A549 (cell line): ENCODE measurements around the gene RBP7. TPM values are rescaled to one million over a fixed set of nuclear protein-coding genes. Genes with fewer than 3 reads are reported as not detected.

Experiments
- ATAC-seq, 2 experiments: fragments of 200-7000 bp in 1 of 2; fragments of >200 bp in 1 of 2; cut with Nextera tagmentation in 1 of 2; cut with Tn5 transposase in 1 of 2; 3 replicates each; pipeline versions ENCODE4 v1.8.0 to v1.9.1; 2018 to 2020; ENCODE audit warnings: mild to moderate bottlenecking in 1 of 2, moderate library complexity in 1 of 2
- CTCF ChIA-PET: fragments of 300-600 bp; sonication (Branson Sonifier 250); formaldehyde crosslinking; extraction: SDS; loops from one replicate; lab custom pipeline; 2021; ENCODE audit warnings: antibody characterized with exemption, inconsistent platforms; lab: Yijun Ruan, JAX
- POLR2A ChIA-PET: fragments of 350-600 bp; formaldehyde crosslinking; extraction: SDS; loops from one replicate; lab custom pipeline; 2021; ENCODE audit warnings: antibody characterized with exemption, inconsistent platforms; lab: Yijun Ruan, JAX
- DNase-seq, 2 experiments: peaks; one replicate each; pipeline versions ENCODE4 v3.0.0 to v3.0.0-alpha.2; 2011 to 2016; ENCODE audit warnings: low read depth in 1 of 2, low spot score in 1 of 2
- FAIRE-seq: peaks from 2 replicates; lab custom pipeline; 2011; peaks lifted over from hg19 to GRCh38; lab: Jason Lieb, UNC
- H3K27ac ChIP-seq, 2 experiments: fragments of >200 bp; sonication (Bioruptor Twin); formaldehyde crosslinking; 3 replicates each; pipeline ENCODE4 v1.5.1; 2016 to 2017
- H3K4me1 ChIP-seq: fragments of >200 bp; sonication (Bioruptor Twin); formaldehyde crosslinking; 3 replicates; pipeline ENCODE4 v1.6.1; 2016
- H3K4me2 ChIP-seq: fragments of >200 bp; sonication (Bioruptor Twin); formaldehyde crosslinking; 3 replicates; pipeline ENCODE4 v1.6.1; 2016
- H3K4me3 ChIP-seq: fragments of >200 bp; sonication (Bioruptor Twin); formaldehyde crosslinking; 3 replicates; pipeline ENCODE4 v1.5.1; 2016
- H3K9me3 ChIP-seq: fragments of >200 bp; sonication (Bioruptor Twin); formaldehyde crosslinking; 3 replicates; pipeline ENCODE4 v1.6.1; 2016
- CBX2 ChIP-seq: fragments of 200-600 bp; sonication (generic); IDR thresholded peaks from 2 replicates; pipeline ENCODE4 v1.6.1; 2016; ENCODE audit warnings: low read depth, mild to moderate bottlenecking, borderline replicate concordance
- FOSB ChIP-seq: fragments of 250-450 bp; sonication (Bioruptor Pico); IDR thresholded peaks from 2 replicates; pipeline ENCODE4 v1.5.0; 2020; ENCODE audit warnings: mild to moderate bottlenecking, moderate library complexity
- HEYL ChIP-seq: fragments of 250-450 bp; sonication (Bioruptor Pico); IDR thresholded peaks from 2 replicates; pipeline ENCODE4 v1.8.0; 2021; ENCODE audit warnings: mild to moderate bottlenecking, moderate library complexity
- JUN ChIP-seq, 2 experiments: fragments of >200 bp; sonication (Bioruptor Twin); formaldehyde crosslinking; IDR thresholded peaks; 2 replicates in 1 of 2; 3 replicates in 1 of 2; pipeline ENCODE4 v1.6.1; 2016 to 2017
- MAFK ChIP-seq: fragments of 450-650 bp; IDR thresholded peaks from 2 replicates; pipeline ENCODE4 v1.6.1; 2014; ENCODE audit not compliant: partially characterized antibody
- NFE2L2 ChIP-seq: fragments of 150-350 bp; conservative IDR thresholded peaks from 2 replicates; pipeline ENCODE4 v1.6.1; 2014; ENCODE audit warnings: low read length
- NPAS2 ChIP-seq: fragments of 250-450 bp; sonication (Bioruptor Pico); IDR thresholded peaks from 2 replicates; pipeline ENCODE4 v1.8.0; 2022; ENCODE audit warnings: mild to moderate bottlenecking, moderate library complexity, borderline replicate concordance
- RCOR1 ChIP-seq: fragments of 150-350 bp; IDR thresholded peaks from 2 replicates; pipeline ENCODE4 v1.6.1; 2014; ENCODE audit warnings: antibody characterized with exemption, low read length, low read depth
- RFX5 ChIP-seq: fragments of 450-650 bp; IDR thresholded peaks from 2 replicates; pipeline ENCODE4 v1.7.1; 2014; ENCODE audit warnings: antibody characterized with exemption, mild to moderate bottlenecking, moderate library complexity
- RNF2 ChIP-seq: fragments of 200-600 bp; sonication (generic); IDR thresholded peaks from 2 replicates; pipeline ENCODE4 v1.6.1; 2016; ENCODE audit warnings: low read depth, mild to moderate bottlenecking, antibody characterized with exemption, moderate library complexity, borderline replicate concordance
- SMC3 ChIP-seq: fragments of >200 bp; sonication (Bioruptor Twin); formaldehyde crosslinking; IDR thresholded peaks from 3 replicates; pipeline ENCODE4 v1.6.1; 2018; ENCODE audit warnings: inconsistent platforms
- SREBF2 ChIP-seq: fragments of 450-650 bp; IDR thresholded peaks from 2 replicates; pipeline ENCODE4 v1.6.1; 2014; ENCODE audit warnings: mild to moderate bottlenecking, moderate library complexity
- TP53 ChIP-seq: fragments of 250-450 bp; sonication (Bioruptor Pico); IDR thresholded peaks from 2 replicates; pipeline ENCODE4 v1.5.0; 2021; ENCODE audit warnings: mild to moderate bottlenecking, moderate library complexity
- ZNF302 ChIP-seq: fragments of 250-450 bp; sonication (Bioruptor Pico); IDR thresholded peaks from 2 replicates; pipeline ENCODE4 v1.9.0; 2021; ENCODE audit warnings: inconsistent platforms, mild to moderate bottlenecking, moderate library complexity
- WGBS: methylation state at CpG from one replicate; pipeline ENCODE4 v1.1.6; 2017; ENCODE audit errors: missing lambda C conversion rate; 5-methylcytosine and 5-hydroxymethylcytosine counted together
- polyA plus RNA-seq, 4 experiments: library from polyadenylated mRNA; depleted of rRNA in 3 of 4; stranded (reverse); fragments of >200 nt; fragmentation: RNase III in 1 of 4; extraction: RNeasy Plus Mini Kit Qiagen cat#74134 plus additional on column Dnase treatment in 1 of 4; gene quantifications; 2 replicates in 3 of 4; 3 replicates in 1 of 4; pipeline ENCODE4 v1.2.3, GENCODE V29; 2011 to 2017
- TF ChIP-seq, protein P1 (sequence below): fragments of 150-350 bp; IDR thresholded peaks from 2 replicates; pipeline ENCODE4 v1.6.1; 2014; ENCODE audit warnings: low read depth, mild to moderate bottlenecking, low read length
- TF ChIP-seq, protein P2 (sequence below): fragments of >200 bp; sonication (Bioruptor Twin); formaldehyde crosslinking; IDR thresholded peaks from 3 replicates; pipeline ENCODE4 v1.6.1; 2016
- TF ChIP-seq, protein P3 (sequence below): fragments of 250-450 bp; sonication (Bioruptor Pico); IDR thresholded peaks from 2 replicates; pipeline ENCODE4 v1.5.0; 2020; ENCODE audit warnings: low read depth, mild to moderate bottlenecking, moderate library complexity
- TF ChIP-seq, protein P4 (sequence below): IDR thresholded peaks from 2 replicates; pipeline ENCODE4 v1.6.1; 2012
- TF ChIP-seq, protein P5 (sequence below): fragments of >200 bp; sonication (Bioruptor Twin); formaldehyde crosslinking; IDR thresholded peaks from 3 replicates; pipeline ENCODE4 v1.5.1; 2016
- TF ChIP-seq, protein P6 (sequence below): IDR thresholded peaks from 2 replicates; pipeline ENCODE4 v1.6.1; 2012; ENCODE audit warnings: low read depth, borderline replicate concordance
- TF ChIP-seq, protein P7 (sequence below): fragments of 450-650 bp; IDR thresholded peaks from 2 replicates; pipeline ENCODE4 v1.6.1; 2014; ENCODE audit warnings: antibody characterized with exemption

Gene RBP7
- polyA plus RNA-seq, 2 of the 4 experiments (the other 2 are of a cell fraction): 3.2 to 3.5 TPM

DNA sequence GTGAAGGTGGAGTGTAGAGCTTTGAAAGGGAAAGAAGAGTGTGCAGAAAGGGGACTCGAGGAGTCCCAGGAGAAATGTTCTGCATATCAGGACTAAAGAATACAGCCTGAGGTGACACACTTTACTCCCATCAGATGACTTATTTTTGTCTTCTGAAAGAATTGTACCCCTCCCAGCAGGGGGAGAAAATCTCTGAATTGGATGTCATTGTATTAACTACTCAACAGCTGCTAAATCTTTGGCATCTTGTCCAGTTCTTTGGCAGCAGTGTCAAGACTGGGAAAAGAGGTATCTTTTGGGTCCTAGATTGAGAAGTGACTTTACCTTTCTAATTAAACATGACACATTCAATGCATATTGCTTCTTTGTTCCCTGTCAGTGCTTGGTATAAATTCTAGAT, 54.6 kb downstream of the RBP7 start:
- CTCF ChIA-PET: interaction anchor here (1.1 kb wide), 1 partner anchor 17 kb away, joined by 3 read pairs; no protein-coding TSS in a partner anchor
- 100% methylated on average over 1 of the region's 1 CpG for WGBS

DNA sequence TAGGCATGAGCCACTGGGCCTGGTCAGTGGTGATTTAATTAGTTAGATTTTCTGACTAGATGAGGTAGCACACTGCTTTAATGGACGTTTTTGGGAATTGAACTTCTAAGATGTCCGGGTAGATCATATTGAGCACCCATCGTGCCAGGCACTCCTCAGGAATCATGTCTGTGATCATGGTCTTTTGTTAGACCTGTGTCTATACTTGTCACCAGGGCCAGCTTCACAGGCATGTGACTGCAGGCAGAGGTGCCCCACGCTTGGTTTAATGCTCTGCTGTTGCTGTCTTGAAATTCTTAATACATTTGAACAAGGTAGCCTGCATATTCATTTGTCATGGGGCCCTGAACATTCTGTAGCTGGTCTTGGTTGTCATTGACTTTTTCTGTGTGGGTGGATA, 55.3 kb downstream of the RBP7 start:
- H3K27ac ChIP-seq: no peak overlapping the region
- peaks cover 22% of the 10 kb centered on the region for H3K4me1 ChIP-seq
- POLR2A ChIA-PET: no interaction called here
- DNase-seq (no peak), FAIRE-seq (no peak)
- H3K9me3 ChIP-seq: no peaks in the 10 kb centered on the region
- H3K4me2 ChIP-seq: no peak overlapping the region
- TF ChIP-seq RFX5 (no peak), SREBF2 (no peak), MAFK (no peak), NPAS2 (CRISPR knock-in tag) (no peak)
- TF ChIP-seq, all 56 proteins: peak for 0
- no peak overlapping the region for H3K4me3 ChIP-seq
- WGBS: 88% methylated on average over 4 of the region's 4 CpGs
- CTCF ChIA-PET: interaction anchor here (1.1 kb wide), 1 partner anchor 18 kb away, joined by 3 read pairs; no protein-coding TSS in a partner anchor
- no peak for ATAC-seq

More for the DNA sequence above, 54.6 kb downstream of the RBP7 start:
- TF ChIP-seq TP53 (CRISPR knock-in tag) (no peak), ZNF302 (CRISPR knock-in tag) (no peak), NPAS2 (CRISPR knock-in tag) (no peak), HEYL (CRISPR knock-in tag) (no peak), NFE2L2 (no peak), SMC3 (no peak), CBX2 (no peak), JUN (IDR thresholded peaks at IDR 0.05) (no peak), FOSB (CRISPR knock-in tag) (no peak), RNF2 (no peak), RCOR1 (no peak)
- TF ChIP-seq, protein P1, sequence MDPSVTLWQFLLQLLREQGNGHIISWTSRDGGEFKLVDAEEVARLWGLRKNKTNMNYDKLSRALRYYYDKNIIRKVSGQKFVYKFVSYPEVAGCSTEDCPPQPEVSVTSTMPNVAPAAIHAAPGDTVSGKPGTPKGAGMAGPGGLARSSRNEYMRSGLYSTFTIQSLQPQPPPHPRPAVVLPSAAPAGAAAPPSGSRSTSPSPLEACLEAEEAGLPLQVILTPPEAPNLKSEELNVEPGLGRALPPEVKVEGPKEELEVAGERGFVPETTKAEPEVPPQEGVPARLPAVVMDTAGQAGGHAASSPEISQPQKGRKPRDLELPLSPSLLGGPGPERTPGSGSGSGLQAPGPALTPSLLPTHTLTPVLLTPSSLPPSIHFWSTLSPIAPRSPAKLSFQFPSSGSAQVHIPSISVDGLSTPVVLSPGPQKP: no peak
- TF ChIP-seq, protein P2, sequence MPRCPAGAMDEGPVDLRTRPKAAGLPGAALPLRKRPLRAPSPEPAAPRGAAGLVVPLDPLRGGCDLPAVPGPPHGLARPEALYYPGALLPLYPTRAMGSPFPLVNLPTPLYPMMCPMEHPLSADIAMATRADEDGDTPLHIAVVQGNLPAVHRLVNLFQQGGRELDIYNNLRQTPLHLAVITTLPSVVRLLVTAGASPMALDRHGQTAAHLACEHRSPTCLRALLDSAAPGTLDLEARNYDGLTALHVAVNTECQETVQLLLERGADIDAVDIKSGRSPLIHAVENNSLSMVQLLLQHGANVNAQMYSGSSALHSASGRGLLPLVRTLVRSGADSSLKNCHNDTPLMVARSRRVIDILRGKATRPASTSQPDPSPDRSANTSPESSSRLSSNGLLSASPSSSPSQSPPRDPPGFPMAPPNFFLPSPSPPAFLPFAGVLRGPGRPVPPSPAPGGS: no peak
- TF ChIP-seq, protein P3, sequence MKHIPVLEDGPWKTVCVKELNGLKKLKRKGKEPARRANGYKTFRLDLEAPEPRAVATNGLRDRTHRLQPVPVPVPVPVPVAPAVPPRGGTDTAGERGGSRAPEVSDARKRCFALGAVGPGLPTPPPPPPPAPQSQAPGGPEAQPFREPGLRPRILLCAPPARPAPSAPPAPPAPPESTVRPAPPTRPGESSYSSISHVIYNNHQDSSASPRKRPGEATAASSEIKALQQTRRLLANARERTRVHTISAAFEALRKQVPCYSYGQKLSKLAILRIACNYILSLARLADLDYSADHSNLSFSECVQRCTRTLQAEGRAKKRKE: no peak
- TF ChIP-seq, protein P4, sequence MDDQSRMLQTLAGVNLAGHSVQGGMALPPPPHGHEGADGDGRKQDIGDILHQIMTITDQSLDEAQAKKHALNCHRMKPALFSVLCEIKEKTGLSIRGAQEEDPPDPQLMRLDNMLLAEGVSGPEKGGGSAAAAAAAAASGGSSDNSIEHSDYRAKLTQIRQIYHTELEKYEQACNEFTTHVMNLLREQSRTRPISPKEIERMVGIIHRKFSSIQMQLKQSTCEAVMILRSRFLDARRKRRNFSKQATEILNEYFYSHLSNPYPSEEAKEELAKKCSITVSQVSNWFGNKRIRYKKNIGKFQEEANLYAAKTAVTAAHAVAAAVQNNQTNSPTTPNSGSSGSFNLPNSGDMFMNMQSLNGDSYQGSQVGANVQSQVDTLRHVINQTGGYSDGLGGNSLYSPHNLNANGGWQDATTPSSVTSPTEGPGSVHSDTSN: no peak
- TF ChIP-seq, protein P5, sequence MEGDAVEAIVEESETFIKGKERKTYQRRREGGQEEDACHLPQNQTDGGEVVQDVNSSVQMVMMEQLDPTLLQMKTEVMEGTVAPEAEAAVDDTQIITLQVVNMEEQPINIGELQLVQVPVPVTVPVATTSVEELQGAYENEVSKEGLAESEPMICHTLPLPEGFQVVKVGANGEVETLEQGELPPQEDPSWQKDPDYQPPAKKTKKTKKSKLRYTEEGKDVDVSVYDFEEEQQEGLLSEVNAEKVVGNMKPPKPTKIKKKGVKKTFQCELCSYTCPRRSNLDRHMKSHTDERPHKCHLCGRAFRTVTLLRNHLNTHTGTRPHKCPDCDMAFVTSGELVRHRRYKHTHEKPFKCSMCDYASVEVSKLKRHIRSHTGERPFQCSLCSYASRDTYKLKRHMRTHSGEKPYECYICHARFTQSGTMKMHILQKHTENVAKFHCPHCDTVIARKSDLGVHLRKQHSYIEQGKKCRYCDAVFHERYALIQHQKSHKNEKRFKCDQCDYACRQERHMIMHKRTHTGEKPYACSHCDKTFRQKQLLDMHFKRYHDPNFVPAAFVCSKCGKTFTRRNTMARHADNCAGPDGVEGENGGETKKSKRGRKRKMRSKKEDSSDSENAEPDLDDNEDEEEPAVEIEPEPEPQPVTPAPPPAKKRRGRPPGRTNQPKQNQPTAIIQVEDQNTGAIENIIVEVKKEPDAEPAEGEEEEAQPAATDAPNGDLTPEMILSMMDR: no peak
- TF ChIP-seq, protein P6, sequence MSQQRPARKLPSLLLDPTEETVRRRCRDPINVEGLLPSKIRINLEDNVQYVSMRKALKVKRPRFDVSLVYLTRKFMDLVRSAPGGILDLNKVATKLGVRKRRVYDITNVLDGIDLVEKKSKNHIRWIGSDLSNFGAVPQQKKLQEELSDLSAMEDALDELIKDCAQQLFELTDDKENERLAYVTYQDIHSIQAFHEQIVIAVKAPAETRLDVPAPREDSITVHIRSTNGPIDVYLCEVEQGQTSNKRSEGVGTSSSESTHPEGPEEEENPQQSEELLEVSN: no peak
- TF ChIP-seq, protein P7, sequence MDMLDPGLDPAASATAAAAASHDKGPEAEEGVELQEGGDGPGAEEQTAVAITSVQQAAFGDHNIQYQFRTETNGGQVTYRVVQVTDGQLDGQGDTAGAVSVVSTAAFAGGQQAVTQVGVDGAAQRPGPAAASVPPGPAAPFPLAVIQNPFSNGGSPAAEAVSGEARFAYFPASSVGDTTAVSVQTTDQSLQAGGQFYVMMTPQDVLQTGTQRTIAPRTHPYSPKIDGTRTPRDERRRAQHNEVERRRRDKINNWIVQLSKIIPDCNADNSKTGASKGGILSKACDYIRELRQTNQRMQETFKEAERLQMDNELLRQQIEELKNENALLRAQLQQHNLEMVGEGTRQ: no peak
- TF ChIP-seq, all 56 proteins: peak for 0
- Histone ChIP-seq H3K4me3 (no peak overlapping the region), H3K9me3 (no peaks in the 10 kb centered on the region), H3K27ac (no peak overlapping the region), H3K4me1 (peaks cover 16% of the 10 kb centered on the region), H3K4me2 (no peak overlapping the region)
- POLR2A ChIA-PET: no interaction called here
- ATAC-seq (no peak), FAIRE-seq (no peak), DNase-seq (no peak)
